Neural crest cell (in vitro differentiated cells): ENCODE results near the gene IQCC. TPM values are rescaled to one million over a fixed set of nuclear protein-coding genes. Genes with fewer than 3 reads are reported as not detected.

Source experiments
- DNase-seq: peaks from one replicate; pipeline ENCODE4 v3.0.0; 2021; ENCODE audit warnings: low read depth, mixed read lengths, low spot score
- H3K27ac Mint-ChIP-seq: one replicate; pipeline ENCODE4 v1.8.0; 2021; ENCODE audit warnings: mild to moderate bottlenecking, mixed read lengths; ENCODE audit not compliant: unreplicated experiment
- H3K27me3 Mint-ChIP-seq: 2 replicates; pipeline ENCODE4 v1.8.0; 2021; ENCODE audit warnings: low read depth, mild to moderate bottlenecking, mixed read lengths
- H3K36me3 Mint-ChIP-seq: 2 replicates; pipeline ENCODE4 v1.8.0; 2021; ENCODE audit warnings: low read depth, mild to moderate bottlenecking, mixed read lengths
- H3K4me1 Mint-ChIP-seq: 2 replicates; pipeline ENCODE4 v1.8.0; 2021; ENCODE audit warnings: mixed read lengths
- H3K4me3 Mint-ChIP-seq: one replicate; pipeline ENCODE4 v1.8.0; 2021; ENCODE audit warnings: mild to moderate bottlenecking, mixed read lengths
- H3K9me3 Mint-ChIP-seq: 2 replicates; pipeline ENCODE4 v1.8.0; 2021; ENCODE audit warnings: mixed read lengths
- total RNA-seq: library from RNA; stranded (reverse); gene quantifications from 2 replicates; pipeline ENCODE4 v1.2.1, GENCODE V29; 2021
- TF ChIP-seq, protein P1 (sequence below): fragments of 200-600 bp; sonication (generic); conservative IDR thresholded peaks from 2 replicates; pipeline ENCODE4 v1.5.0; 2021; ENCODE audit warnings: antibody characterized with exemption, mild to moderate bottlenecking

IQCC gene
- total RNA-seq, 1 donor from 2014 or later: 7.8 TPM

DNA sequence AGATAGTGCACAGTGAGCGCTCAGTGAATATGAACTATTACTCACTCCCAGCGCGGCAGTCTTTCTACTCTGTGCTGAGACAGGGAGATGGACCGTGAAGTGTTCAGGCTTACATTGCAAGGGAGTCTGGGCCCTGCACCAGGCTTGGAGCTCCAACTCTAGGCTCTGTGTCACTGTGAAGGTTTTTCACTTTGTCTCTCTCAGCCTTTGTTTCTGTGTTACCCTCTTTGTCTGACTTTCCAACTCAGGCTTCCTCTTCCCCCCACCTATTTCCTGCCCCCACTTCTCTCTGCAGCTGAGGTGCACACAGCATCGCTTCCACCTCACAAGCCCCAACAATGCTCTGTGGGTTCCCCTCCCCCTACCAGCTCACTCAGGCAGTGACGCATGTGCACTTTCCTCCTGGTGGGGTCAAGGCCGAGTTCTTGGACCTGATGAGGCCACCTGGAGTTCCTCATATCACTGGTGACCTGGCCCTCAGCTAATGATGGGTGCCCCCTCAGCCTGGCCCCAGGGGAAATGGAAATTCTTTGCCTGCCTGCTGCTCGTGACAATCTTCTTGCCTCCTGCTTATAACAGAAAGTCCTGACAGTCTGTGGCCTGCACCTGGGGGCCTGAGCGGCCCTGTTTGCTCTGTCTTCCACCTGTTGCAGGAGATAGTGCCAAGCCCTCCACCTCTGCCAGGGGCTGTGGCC lies 44.5 kb downstream of the IQCC start:
- Mint-ChIP-seq H3K9me3 (no peaks in the 10 kb centered on the region), H3K4me1 (peaks cover 20% of the 10 kb centered on the region), H3K27me3 (peaks cover 4% of the 10 kb centered on the region), H3K36me3 (no peaks in the 10 kb centered on the region), H3K4me3 (no peak overlapping the region), H3K27ac (peak overlapping the region; percentile 72)
- TF ChIP-seq, protein P1, sequence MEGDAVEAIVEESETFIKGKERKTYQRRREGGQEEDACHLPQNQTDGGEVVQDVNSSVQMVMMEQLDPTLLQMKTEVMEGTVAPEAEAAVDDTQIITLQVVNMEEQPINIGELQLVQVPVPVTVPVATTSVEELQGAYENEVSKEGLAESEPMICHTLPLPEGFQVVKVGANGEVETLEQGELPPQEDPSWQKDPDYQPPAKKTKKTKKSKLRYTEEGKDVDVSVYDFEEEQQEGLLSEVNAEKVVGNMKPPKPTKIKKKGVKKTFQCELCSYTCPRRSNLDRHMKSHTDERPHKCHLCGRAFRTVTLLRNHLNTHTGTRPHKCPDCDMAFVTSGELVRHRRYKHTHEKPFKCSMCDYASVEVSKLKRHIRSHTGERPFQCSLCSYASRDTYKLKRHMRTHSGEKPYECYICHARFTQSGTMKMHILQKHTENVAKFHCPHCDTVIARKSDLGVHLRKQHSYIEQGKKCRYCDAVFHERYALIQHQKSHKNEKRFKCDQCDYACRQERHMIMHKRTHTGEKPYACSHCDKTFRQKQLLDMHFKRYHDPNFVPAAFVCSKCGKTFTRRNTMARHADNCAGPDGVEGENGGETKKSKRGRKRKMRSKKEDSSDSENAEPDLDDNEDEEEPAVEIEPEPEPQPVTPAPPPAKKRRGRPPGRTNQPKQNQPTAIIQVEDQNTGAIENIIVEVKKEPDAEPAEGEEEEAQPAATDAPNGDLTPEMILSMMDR: no peak
- no peak for DNase-seq

GRCh38 chr1:32250893-32251716 lies 45.6 kb downstream of the IQCC start, which contains the start of gene LCK:
LCK (plus strand) TSS chr1:32251265; CDS start chr1:32274330, 23,065 bp downstream.
- Mint-ChIP-seq H3K27me3 (peaks cover 4% of the 10 kb centered on the region), H3K4me3 (no peak within 1 kb of the TSS), H3K27ac (peak within 1 kb of the TSS; percentile 72), H3K36me3 (no peaks in the 10 kb centered on the region), H3K9me3 (no peaks in the 10 kb centered on the region), H3K4me1 (peaks cover 20% of the 10 kb centered on the region)
- DNase-seq: no peak
- TF ChIP-seq, protein P1: no peak

- DNase-seq: no peak
- Mint-ChIP-seq H3K4me1 (peaks cover 5% of the 10 kb centered on the region), H3K36me3 (no peaks in the 10 kb centered on the region), H3K4me3 (no peak overlapping the region), H3K27ac (no peak overlapping the region), H3K27me3 (peaks cover 3% of the 10 kb centered on the region), H3K9me3 (no peaks in the 10 kb centered on the region)
- TF ChIP-seq, protein P1: no peak
Measured at GRCh38 chr1:32255072-32256071, 49.9 kb downstream of the IQCC start.

- Mint-ChIP-seq H3K27ac (no peak overlapping the region), H3K4me1 (no peaks in the 10 kb centered on the region), H3K4me3 (no peak overlapping the region), H3K9me3 (no peaks in the 10 kb centered on the region), H3K36me3 (no peaks in the 10 kb centered on the region), H3K27me3 (peaks cover 3% of the 10 kb centered on the region)
- DNase-seq: no peak
- TF ChIP-seq, protein P1: no peak
Measured at GRCh38 chr1:32256473-32257226, 51.2 kb downstream of the IQCC start.
